ENCODE results near the gene LCE7A.

- TF ChIP-seq CTCF (IDR thresholded peaks at IDR 0.05 in 2 of 3, conservative IDR thresholded peaks at IDR 0.05 in 1 of 3; ENCODE audit: control insufficient read depth in 2 of 3, extremely low read depth in 1 of 3, insufficient read depth in 1 of 3, low read depth in 3 of 3, low read length in 3 of 3) (no peak), CREB1 (IDR thresholded peaks at IDR 0.05; ENCODE audit: low read depth) (no peak), REST (IDR thresholded peaks at IDR 0.05; ENCODE audit: low read depth, low read length) (no peak), FOXM1 (IDR thresholded peaks at IDR 0.05; ENCODE audit: low read depth, low read length) (no peak), ESRRA (IDR thresholded peaks at IDR 0.05; ENCODE audit: low read length) (no peak), CEBPB (IDR thresholded peaks at IDR 0.05; ENCODE audit: borderline replicate concordance in 1 of 2, low read depth in 2 of 2, low read length in 2 of 2) (no peak), EZH2 (IDR thresholded peaks at IDR 0.05; ENCODE audit: borderline replicate concordance, control insufficient read depth, low read depth, low read length) (no peak), ZNF24 (IDR thresholded peaks at IDR 0.05) (no peak), EGR1 (IDR thresholded peaks at IDR 0.05; ENCODE audit: borderline replicate concordance in 1 of 2, low read depth in 2 of 2, low read length in 2 of 2) (no peak), POLR2A (IDR thresholded peaks at IDR 0.05; ENCODE audit: low read depth, low read length) (no peak), EP300 (IDR thresholded peaks at IDR 0.05; ENCODE audit: borderline replicate concordance in 1 of 2, control insufficient read depth in 1 of 2, low read depth in 2 of 2, low read length in 2 of 2) (no peak), POLR2AphosphoS5 (IDR thresholded peaks at IDR 0.05; ENCODE audit: low read length) (no peak)
Measured at GRCh38 chr1:152858062-152858461, 1.7 kb upstream of the LCE7A start.
